GM23338 (cell line): ENCODE measurements around the gene SPINK4. TPM values are rescaled to one million over a fixed set of nuclear protein-coding genes. Genes with fewer than 3 reads are reported as not detected.

Source experiments
- ATAC-seq: fragments of 200-7000 bp; cut with Tn5 transposase; 3 replicates; pipeline ENCODE4 v1.9.1; 2020
- DNase-seq: peaks from one replicate; pipeline ENCODE4 v3.0.0-alpha.2; 2015; ENCODE audit warnings: low spot score
- H2AFZ ChIP-seq: fragments of 200-600 bp; sonication (generic); 2 replicates; pipeline ENCODE4 v1.8.0; 2016; ENCODE audit warnings: antibody characterized with exemption, mild to moderate bottlenecking, moderate library complexity
- H3F3A ChIP-seq: fragments of 200-600 bp; sonication (generic); replicated peaks from 2 replicates; pipeline ENCODE4 v1.8.0; 2017; ENCODE audit warnings: antibody characterized with exemption, mixed run types, low read depth
- H3K27ac ChIP-seq: fragments of 200-600 bp; sonication (generic); 2 replicates; pipeline ENCODE4 v1.6.1; 2016; ENCODE audit warnings: low read depth
- H3K27me3 ChIP-seq: fragments of 200-600 bp; sonication (generic); 2 replicates; pipeline ENCODE4 v1.8.0; 2016; ENCODE audit warnings: mild to moderate bottlenecking, mixed run types, moderate library complexity; ENCODE audit not compliant: insufficient read depth
- H3K36me3 ChIP-seq: fragments of 200-600 bp; sonication (generic); 2 replicates; pipeline ENCODE4 v1.8.0; 2016; ENCODE audit warnings: mild to moderate bottlenecking; ENCODE audit not compliant: insufficient read depth
- H3K4me1 ChIP-seq: fragments of 200-600 bp; sonication (generic); 2 replicates; pipeline ENCODE4 v1.8.0; 2016; ENCODE audit warnings: mild to moderate bottlenecking, moderate library complexity; ENCODE audit not compliant: insufficient read depth
- H3K4me2 ChIP-seq: fragments of 200-600 bp; sonication (generic); 2 replicates; pipeline ENCODE4 v1.7.1; 2017; ENCODE audit warnings: mixed run types
- H3K4me3 ChIP-seq: fragments of 200-600 bp; sonication (generic); 2 replicates; pipeline ENCODE4 v1.6.1; 2016; ENCODE audit warnings: mixed run types
- H3K79me2 ChIP-seq: fragments of 200-600 bp; sonication (generic); replicated peaks from 2 replicates; pipeline ENCODE4 v1.8.0; 2017; ENCODE audit warnings: mild to moderate bottlenecking; ENCODE audit not compliant: insufficient read depth
- H3K9me2 ChIP-seq: fragments of 200-600 bp; sonication (generic); 2 replicates; pipeline ENCODE4 v1.8.0; 2017; ENCODE audit not compliant: insufficient read depth
- H4K20me1 ChIP-seq: fragments of 200-600 bp; sonication (generic); replicated peaks from 2 replicates; pipeline ENCODE4 v1.8.0; 2017; ENCODE audit warnings: mild to moderate bottlenecking; ENCODE audit not compliant: insufficient read depth
- H3K27ac Mint-ChIP-seq: 2 replicates; pipeline ENCODE4 v1.8.0; 2020; ENCODE audit warnings: inconsistent platforms, mild to moderate bottlenecking, moderate library complexity, mixed read lengths
- H3K27me3 Mint-ChIP-seq: 3 replicates; pipeline ENCODE4 v1.8.0; 2022; ENCODE audit warnings: low read depth, mild to moderate bottlenecking, moderate library complexity, mixed read lengths, inconsistent platforms; ENCODE audit not compliant: insufficient read depth, poor library complexity
- H3K36me3 Mint-ChIP-seq: 3 replicates; pipeline ENCODE4 v1.8.0; 2021; ENCODE audit warnings: low read depth, mild to moderate bottlenecking, inconsistent platforms, moderate library complexity, mixed read lengths
- H3K4me1 Mint-ChIP-seq: 3 replicates; pipeline ENCODE4 v1.8.0; 2020; ENCODE audit warnings: mild to moderate bottlenecking, inconsistent platforms, mixed read lengths
- H3K4me3 Mint-ChIP-seq: 3 replicates; pipeline ENCODE4 v1.8.0; 2021; ENCODE audit warnings: moderate library complexity, mild to moderate bottlenecking, inconsistent platforms, mixed read lengths
- H3K9me3 Mint-ChIP-seq: 3 replicates; pipeline ENCODE4 v1.8.0; 2020; ENCODE audit warnings: moderate library complexity, mild to moderate bottlenecking, inconsistent platforms, mixed read lengths
- EZH2 ChIP-seq: fragments of 200-600 bp; sonication (generic); IDR thresholded peaks from one replicate; pipeline ENCODE4 v1.8.0; 2017; ENCODE audit warnings: antibody characterized with exemption, mild to moderate bottlenecking, low read depth; ENCODE audit not compliant: unreplicated experiment
- NANOG ChIP-seq: IDR thresholded peaks from 2 replicates; pipeline ENCODE4 v1.6.1; 2016; ENCODE audit warnings: antibody characterized with exemption, borderline replicate concordance
- POLR2AphosphoS5 ChIP-seq: IDR thresholded peaks from 2 replicates; pipeline ENCODE4 v1.6.1; 2016; ENCODE audit warnings: antibody characterized with exemption, low read depth
- STAT1 ChIP-seq: IDR thresholded peaks from one replicate; pipeline ENCODE4 v1.6.1; 2016; ENCODE audit warnings: antibody characterized with exemption; ENCODE audit not compliant: unreplicated experiment
- ZNF114 ChIP-seq: fragments of 250-450 bp; sonication (Bioruptor Pico); IDR thresholded peaks from 2 replicates; pipeline ENCODE4 v1.5.0; 2020; ENCODE audit warnings: mild to moderate bottlenecking, moderate library complexity
- ZNF331 ChIP-seq: fragments of 250-450 bp; sonication (Bioruptor Pico); IDR thresholded peaks from 2 replicates; pipeline ENCODE4 v1.5.0; 2020; ENCODE audit warnings: low read depth, mild to moderate bottlenecking, moderate library complexity
- polyA plus RNA-seq: library from polyadenylated mRNA; unstranded; fragments of >200 nt; fragmentation: Nextera tagmentation; extraction: Ambion mirVana; gene quantifications from 2 replicates; pipeline ENCODE4 v1.2.1, GENCODE V29; 2016
- total RNA-seq: library from RNA; depleted of rRNA; stranded (reverse); fragments of >200 nt; shearing (Covaris generic); gene quantifications from 2 replicates; pipeline ENCODE4 v1.2.3, GENCODE V29; 2014
- TF ChIP-seq, protein P1 (sequence below): IDR thresholded peaks from one replicate; pipeline ENCODE4 v1.6.1; 2018; ENCODE audit warnings: antibody characterized with exemption; ENCODE audit not compliant: unreplicated experiment
- TF ChIP-seq, protein P2 (sequence below): IDR thresholded peaks from 2 replicates; pipeline ENCODE4 v1.6.1; 2016; ENCODE audit warnings: antibody characterized with exemption
- TF ChIP-seq, protein P3 (sequence below), 2 experiments: fragments of 200-600 bp in 1 of 2; sonication (generic) in 1 of 2; conservative IDR thresholded peaks; 2 replicates each; pipeline versions ENCODE4 v1.5.1 to v1.6.1; 2016 to 2017; ENCODE audit warnings: antibody characterized with exemption in 2 of 2, low read depth in 2 of 2, mild to moderate bottlenecking in 2 of 2, moderate library complexity in 1 of 2

The SPINK4 gene
- total and polyA plus RNA-seq, 2 experiments from 2014 or later = not detected

DNA sequence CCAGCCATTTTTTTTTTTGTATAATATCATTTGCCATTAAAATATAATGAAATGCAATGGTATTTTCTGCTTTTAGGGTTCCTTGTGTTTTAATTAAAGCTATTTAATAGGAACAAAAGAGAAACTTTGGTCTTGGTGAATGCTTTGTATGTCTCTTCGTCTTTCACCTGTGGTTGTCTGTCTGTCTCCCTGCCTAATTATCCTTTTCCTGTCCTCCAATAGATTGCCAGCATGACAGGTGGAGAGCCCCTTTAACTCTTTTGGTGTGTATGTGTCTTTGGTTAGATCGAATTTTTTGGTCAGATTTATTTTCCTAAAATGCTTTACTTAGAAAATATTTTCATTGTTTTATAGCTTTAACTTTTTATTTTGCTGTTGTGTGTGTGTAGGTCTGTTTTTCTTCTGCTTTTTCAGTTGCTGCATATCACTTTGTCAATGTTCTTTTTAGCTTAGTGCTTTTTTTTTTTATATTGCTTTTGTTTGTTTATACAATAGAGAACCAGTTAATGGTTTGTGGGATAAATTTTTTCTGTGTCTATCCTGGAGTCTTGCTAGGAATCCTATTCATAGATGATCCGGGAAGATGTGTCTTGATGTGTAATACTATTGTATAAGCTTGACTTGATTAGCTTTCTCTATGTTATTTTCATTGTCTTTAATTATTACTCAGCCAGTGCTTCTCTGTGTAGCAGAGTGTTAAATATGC lies 33.5 kb downstream of the SPINK4 start (continued):
- TF ChIP-seq, protein P1, sequence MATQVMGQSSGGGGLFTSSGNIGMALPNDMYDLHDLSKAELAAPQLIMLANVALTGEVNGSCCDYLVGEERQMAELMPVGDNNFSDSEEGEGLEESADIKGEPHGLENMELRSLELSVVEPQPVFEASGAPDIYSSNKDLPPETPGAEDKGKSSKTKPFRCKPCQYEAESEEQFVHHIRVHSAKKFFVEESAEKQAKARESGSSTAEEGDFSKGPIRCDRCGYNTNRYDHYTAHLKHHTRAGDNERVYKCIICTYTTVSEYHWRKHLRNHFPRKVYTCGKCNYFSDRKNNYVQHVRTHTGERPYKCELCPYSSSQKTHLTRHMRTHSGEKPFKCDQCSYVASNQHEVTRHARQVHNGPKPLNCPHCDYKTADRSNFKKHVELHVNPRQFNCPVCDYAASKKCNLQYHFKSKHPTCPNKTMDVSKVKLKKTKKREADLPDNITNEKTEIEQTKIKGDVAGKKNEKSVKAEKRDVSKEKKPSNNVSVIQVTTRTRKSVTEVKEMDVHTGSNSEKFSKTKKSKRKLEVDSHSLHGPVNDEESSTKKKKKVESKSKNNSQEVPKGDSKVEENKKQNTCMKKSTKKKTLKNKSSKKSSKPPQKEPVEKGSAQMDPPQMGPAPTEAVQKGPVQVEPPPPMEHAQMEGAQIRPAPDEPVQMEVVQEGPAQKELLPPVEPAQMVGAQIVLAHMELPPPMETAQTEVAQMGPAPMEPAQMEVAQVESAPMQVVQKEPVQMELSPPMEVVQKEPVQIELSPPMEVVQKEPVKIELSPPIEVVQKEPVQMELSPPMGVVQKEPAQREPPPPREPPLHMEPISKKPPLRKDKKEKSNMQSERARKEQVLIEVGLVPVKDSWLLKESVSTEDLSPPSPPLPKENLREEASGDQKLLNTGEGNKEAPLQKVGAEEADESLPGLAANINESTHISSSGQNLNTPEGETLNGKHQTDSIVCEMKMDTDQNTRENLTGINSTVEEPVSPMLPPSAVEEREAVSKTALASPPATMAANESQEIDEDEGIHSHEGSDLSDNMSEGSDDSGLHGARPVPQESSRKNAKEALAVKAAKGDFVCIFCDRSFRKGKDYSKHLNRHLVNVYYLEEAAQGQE = no peak
- TF ChIP-seq ZNF114 (CRISPR knock-in tag) = no peak
- no peak for TF ChIP-seq NANOG
- no peak for TF ChIP-seq STAT1
- TF ChIP-seq, protein P2, sequence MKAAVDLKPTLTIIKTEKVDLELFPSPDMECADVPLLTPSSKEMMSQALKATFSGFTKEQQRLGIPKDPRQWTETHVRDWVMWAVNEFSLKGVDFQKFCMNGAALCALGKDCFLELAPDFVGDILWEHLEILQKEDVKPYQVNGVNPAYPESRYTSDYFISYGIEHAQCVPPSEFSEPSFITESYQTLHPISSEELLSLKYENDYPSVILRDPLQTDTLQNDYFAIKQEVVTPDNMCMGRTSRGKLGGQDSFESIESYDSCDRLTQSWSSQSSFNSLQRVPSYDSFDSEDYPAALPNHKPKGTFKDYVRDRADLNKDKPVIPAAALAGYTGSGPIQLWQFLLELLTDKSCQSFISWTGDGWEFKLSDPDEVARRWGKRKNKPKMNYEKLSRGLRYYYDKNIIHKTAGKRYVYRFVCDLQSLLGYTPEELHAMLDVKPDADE = no peak

DNA sequence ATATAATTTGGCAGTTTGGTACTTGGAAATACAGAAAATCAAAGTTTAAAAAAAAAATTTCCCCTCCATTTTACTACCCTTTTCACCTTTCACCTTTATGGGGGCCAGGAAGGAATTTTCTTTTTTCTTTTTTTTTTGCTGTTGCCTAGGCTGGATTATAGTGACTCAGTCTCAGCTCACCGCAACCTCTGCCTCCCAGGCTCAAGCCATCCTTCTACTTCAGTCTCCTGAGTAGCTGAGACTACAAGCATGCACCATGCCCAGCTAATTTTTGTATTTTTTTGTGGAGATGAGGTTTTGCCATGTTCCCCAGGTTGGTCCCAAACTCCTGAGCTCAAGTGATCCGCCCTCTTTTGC lies 34.0 kb downstream of the SPINK4 start:
- H3K4me3 ChIP-seq = no peak overlapping the region
- H3K9me2 ChIP-seq = no peaks in the 10 kb centered on the region
- TF ChIP-seq, protein P2 = no peak
- TF ChIP-seq ZNF114 (CRISPR knock-in tag) = no peak
- TF ChIP-seq POLR2AphosphoS5 = no peak
- TF ChIP-seq ZNF331 = no peak
- no peak for TF ChIP-seq NANOG
- TF ChIP-seq, protein P1 = no peak
- TF ChIP-seq, protein P3, sequence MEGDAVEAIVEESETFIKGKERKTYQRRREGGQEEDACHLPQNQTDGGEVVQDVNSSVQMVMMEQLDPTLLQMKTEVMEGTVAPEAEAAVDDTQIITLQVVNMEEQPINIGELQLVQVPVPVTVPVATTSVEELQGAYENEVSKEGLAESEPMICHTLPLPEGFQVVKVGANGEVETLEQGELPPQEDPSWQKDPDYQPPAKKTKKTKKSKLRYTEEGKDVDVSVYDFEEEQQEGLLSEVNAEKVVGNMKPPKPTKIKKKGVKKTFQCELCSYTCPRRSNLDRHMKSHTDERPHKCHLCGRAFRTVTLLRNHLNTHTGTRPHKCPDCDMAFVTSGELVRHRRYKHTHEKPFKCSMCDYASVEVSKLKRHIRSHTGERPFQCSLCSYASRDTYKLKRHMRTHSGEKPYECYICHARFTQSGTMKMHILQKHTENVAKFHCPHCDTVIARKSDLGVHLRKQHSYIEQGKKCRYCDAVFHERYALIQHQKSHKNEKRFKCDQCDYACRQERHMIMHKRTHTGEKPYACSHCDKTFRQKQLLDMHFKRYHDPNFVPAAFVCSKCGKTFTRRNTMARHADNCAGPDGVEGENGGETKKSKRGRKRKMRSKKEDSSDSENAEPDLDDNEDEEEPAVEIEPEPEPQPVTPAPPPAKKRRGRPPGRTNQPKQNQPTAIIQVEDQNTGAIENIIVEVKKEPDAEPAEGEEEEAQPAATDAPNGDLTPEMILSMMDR (conservative IDR thresholded peaks at IDR 0.05; ENCODE audit: low read depth in 2 of 2) = no peak
- no peak for TF ChIP-seq EZH2
- H3K36me3 ChIP-seq = peaks cover 49% of the 10 kb centered on the region
- no peak overlapping the region for H3K4me2 ChIP-seq
- H2AFZ ChIP-seq = no peak overlapping the region
- Mint-ChIP-seq H3K9me3 (no peaks in the 10 kb centered on the region), H3K36me3 (peaks cover 47% of the 10 kb centered on the region), H3K4me3 (no peak overlapping the region), H3K27ac (no peak overlapping the region), H3K27me3 (peaks cover 4% of the 10 kb centered on the region), H3K4me1 (no peaks in the 10 kb centered on the region)
- H3K79me2 ChIP-seq = peaks cover 9% of the 10 kb centered on the region
- H3F3A ChIP-seq = no peaks in the 10 kb centered on the region
- H3K27ac ChIP-seq = no peak overlapping the region
- H3K4me1 ChIP-seq = no peaks in the 10 kb centered on the region
- no peak for DNase-seq
- H4K20me1 ChIP-seq = peaks cover 5% of the 10 kb centered on the region; the same call in 1 of the 2 replicates
- no peak for ATAC-seq
- no peaks in the 10 kb centered on the region for H3K27me3 ChIP-seq
